Liver (tissue), 3 donors: ENCODE measurements around the gene PLXDC2.

Source experiments
- CTCF ChIP-seq: fragments of 150-350 bp; IDR thresholded peaks from 2 replicates; pipeline ENCODE4 v1.5.1; 2017; ENCODE audit warnings: improper control_type of control experiment, low read depth, low read length; ENCODE audit not compliant: missing input control
- NR2F2 ChIP-seq: IDR thresholded peaks from 2 replicates; pipeline ENCODE4 v1.6.1; 2016; ENCODE audit warnings: antibody characterized with exemption
- SP1 ChIP-seq: IDR thresholded peaks from 2 replicates; pipeline ENCODE4 v1.6.1; 2018; ENCODE audit warnings: antibody characterized with exemption, mild to moderate bottlenecking
- donor health status: healthy.
- donor health status: healthy.

- TF ChIP-seq CTCF (no peak), NR2F2 (no peak), SP1 (no peak)
Measured at GRCh38 chr10:20108021-20108420, 291.8 kb downstream of the PLXDC2 start.
